GM19372 (cell line): Measurements from ENCODE around the gene CATSPER1.

Experiments used
- ATAC-seq: cut with Tn5 transposase; IDR thresholded peaks from one replicate; pipeline ENCODE4 v1.9.1; 2021; ENCODE audit warnings: mild to moderate bottlenecking, low read depth, moderate library complexity; ENCODE audit not compliant: unreplicated experiment

Gene CATSPER1

DNA sequence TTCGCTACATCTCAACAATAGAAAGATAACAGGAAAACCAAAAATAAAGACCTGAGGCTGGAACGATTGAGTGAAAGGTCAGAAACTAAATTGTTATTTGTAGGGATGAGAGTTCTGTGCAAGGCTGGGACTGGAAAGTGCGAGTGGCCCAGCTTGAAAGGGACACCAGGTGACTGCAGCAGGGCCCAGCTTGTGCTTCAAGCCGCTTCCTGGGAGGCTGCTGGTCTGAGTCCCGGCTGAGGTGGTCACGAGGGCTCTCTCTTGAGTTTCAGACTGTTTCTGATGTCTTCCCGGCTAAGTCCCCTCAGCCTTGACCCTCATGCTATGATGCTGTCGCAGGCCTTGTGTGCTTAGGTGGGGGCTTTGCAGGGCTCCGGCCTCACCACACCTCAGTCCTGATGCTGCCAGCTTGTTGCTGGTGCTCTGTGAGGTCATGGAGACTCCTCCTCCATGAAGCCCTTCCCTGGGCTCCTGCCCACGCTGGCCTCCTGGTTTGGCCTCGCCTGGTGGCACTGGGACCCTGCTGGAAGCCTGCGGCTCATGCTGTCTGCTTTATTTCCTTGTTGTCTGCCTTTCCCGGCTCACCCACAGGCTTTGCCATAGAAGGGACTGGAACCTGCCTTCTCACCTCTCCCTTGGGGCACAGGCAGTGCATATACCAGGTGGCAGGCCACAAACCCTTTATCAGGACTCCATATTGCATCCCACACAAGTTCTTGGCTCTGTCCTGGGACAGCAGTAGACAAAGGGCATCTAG is 20.0 kb downstream of the CATSPER1 start:
- ATAC-seq = no peak

DNA sequence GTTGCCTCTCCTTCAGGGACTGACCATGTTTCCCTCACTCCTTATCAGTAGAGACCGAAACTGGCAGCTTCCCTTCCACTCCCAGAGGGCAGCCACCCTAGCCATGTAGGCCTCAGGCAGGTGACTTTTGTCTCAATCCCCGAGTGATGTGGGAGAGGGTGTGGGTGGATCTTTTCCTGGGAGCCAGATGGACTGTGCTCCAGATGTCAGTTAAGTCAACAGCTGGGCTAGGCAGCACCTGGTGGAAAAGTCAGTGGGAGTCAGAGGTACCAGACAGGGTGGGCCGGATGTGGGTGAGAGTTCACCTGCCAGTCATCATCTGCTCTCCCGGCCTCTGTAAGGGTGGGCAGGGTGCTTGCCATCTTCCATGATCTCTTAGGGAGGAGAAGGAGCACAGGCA is 22.1 kb downstream of the CATSPER1 start:
- no peak for ATAC-seq

DNA sequence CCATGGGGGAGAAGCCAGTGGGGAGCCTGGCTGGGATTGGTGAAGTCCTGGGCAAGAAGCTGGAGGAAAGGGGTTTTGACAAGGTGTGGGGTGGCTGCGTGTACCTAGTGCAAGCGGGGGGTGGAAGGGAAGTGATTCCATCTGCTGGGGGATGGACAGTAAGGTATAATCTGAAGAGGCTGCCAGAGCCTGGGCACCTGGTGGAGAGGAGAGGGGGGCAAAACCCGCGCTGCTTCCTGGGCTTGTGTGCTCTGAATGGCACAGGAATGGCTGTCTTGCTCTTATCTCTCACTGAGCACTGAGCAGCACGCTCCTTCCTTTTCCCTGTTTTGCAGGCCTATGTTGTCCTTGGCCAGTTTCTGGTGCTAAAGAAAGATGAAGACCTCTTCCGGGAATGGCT is 23.0 kb downstream of the CATSPER1 start:
- ATAC-seq = no peak

DNA sequence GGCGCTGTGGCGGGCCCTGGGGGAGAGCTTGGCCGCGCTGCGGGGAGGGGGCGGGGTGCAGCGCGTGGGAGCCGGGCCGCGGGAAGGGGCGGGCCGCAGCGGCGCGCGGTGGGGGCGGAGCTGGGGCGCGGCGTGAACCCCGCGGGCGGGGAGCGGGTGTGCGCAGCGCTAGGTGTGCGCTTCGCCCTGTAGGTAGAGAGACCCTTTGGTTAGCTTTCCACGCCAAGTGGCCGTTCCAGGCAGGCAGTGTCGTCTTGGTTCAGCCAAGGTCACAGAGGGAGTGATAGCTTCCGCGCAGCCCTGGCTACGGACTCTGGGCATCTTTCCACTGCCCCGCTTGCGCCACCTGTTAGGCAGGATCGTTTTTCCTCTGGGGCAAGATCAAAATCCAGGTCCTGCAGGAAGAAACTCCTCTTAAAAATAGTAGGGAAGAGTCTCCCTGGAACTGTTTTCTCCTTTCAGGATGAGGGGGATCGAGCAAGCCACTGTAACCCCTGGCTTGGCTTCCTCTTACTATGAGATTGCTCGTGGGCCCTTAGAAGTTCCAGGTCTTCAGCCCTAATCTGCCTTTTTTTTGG is 23.5 kb downstream of the CATSPER1 start:
- ATAC-seq = peak; percentile 61

DNA sequence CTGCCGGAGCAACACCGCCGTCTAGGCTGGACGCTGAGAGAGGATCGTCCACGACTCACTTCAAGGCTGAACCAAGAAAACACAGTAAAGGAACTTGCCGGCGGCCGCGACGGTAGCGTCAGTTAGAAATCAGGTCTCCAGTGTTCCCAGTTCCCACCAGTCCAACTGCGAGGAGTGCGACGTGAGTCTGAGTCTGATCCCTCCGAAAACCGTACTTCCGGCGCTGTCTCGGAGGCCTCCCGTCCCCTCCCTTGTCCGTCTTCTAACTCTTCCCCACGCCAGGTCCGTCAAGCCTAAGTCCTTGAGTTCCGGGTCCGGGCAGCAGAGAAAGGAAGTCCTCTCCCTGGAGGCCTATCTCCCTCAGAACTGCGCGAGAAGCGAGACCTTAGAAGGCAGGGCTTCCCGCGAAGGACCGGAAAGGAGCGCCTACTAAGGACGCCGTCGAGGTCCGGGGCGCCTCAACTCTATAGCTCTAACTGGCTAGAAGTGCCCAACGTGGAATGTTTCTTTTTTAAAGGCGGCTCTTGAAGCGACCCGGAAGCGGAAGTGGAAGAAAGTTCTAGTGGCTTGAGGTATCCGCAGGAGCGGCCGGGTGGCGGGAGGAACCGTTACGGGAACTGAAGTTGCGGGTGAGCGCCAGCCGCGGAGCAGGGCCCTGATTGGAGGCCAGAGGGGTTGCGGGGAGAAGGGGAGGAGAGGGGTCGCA is 24.2 kb downstream of the CATSPER1 start, which contains the start of the genes BANF1 and EIF1AD:
BANF1 (plus strand) TSS at position 562 of the 706 bp plus-strand sequence. CDS start 748 bp downstream, outside the sequence.
EIF1AD (minus strand) TSS at position 216 of the 706 bp plus-strand sequence. CDS start 1,768 bp downstream, outside the sequence.
- ATAC-seq = peak; percentile 72

DNA sequence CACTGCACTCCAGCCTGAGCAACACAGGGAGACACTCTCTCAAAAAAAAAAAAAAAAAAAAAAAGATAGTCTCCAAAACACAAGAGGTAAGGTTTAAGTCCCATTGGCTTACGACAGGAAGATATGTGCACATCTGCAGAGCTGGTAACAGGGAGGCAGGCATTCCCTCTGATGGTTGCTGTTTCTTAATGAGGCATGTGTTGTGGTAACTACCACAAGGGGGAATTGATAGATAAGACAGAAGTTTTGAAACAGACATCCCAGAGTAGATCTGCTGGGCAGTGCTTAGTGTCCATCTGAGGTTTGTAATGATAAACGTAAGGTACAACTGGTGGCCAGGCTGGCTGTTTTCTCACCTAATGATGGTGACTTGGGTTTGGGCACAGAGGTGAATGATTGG is 29.0 kb downstream of the CATSPER1 start:
- ATAC-seq = no peak

DNA sequence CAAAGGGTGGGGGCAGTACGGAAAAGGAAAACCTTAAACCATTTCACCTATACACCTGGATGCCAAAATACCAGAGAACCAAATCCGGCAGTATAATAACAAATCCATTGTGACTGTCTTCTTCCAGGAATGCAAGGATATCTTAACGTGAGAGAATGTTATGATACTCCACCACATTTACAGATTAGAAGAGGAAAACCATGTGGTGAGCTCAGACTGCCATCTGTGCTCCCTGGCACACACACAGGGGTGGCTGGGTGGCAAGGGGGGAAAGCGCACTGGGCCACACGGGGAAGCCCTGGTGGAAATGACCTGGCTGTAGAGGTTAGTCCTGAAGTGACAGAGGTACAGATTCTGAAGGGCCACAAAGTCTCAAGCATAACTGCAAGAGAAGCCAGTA is 34.2 kb downstream of the CATSPER1 start:
- ATAC-seq = no peak

DNA sequence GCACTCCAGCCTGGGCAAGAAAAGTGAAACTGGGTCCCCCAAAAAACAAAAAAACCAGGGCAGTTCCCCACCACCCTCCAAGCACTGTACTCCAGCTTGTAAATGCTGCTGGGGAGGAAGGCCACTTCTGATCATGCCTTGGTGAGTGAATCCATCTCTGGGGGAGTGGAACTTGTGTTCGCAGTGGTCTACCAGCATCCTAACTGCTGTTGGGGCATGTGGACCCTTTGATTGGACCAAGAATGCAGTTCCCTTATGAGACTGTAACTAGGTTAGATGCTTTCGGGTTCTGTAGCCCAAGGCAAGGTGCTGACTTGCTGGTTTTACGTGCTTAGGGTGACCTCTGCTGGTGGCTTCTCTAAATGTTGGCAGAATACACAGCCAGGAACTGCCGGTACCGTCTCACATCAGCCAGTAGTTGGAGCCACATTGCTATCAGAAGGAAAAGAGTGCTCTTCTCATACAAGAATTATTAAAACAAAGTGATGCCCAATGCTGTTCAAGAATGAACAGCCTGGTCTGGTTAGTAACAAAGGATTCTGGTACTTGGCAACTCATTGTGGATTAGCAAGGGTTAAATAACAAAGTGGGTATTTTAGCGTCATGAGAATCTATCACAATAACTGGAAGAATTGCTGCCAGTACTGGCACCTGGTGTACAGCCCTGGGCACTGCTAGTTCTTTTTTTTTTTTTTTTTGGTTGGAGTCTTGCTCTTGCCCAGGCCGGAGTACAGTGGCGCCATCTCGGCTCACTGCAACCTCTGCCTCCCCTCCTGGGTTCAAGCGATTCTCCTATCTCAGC is 37.3 kb downstream of the CATSPER1 start:
- peak; percentile 72 for ATAC-seq

DNA sequence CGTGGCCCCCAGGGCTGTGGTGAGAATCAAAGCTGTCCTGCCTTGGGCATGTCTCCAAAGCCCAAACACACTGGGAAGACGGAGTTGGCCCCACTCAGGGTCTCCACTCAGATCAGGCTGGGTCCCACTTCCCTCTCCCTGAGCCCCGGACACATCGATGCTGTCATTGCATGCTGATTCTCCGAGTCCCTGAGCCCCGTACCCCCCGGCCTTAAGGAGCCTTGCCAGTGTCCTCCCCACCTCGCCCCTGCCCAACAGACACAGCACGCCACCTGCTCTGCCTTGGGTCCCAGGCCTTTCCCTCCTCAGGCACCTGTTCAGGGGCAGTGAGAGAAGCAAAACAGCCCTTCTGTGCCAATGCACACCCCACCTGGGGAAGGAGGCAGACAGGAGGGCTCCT is 38.9 kb downstream of the CATSPER1 start:
- no peak for ATAC-seq

DNA sequence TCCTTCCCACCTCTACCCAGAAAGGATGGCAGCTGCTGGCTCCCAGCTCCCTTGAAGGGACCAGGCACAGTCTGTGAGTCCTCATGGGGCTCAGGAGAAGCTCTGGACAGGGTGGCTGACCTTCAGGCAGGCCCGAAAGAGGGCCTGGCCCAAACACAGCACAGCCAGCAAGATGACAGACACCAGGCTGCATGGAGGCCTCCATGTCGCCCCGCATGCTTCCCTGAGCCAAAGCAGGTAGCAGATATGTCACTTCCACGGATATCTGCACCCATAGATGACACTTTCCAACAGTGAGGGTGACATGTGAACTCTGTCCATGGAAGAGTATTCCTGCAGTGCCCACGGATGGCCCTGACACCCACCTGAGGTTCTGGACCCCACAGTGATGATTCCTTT is 42.7 kb downstream of the CATSPER1 start:
- ATAC-seq = no peak

DNA sequence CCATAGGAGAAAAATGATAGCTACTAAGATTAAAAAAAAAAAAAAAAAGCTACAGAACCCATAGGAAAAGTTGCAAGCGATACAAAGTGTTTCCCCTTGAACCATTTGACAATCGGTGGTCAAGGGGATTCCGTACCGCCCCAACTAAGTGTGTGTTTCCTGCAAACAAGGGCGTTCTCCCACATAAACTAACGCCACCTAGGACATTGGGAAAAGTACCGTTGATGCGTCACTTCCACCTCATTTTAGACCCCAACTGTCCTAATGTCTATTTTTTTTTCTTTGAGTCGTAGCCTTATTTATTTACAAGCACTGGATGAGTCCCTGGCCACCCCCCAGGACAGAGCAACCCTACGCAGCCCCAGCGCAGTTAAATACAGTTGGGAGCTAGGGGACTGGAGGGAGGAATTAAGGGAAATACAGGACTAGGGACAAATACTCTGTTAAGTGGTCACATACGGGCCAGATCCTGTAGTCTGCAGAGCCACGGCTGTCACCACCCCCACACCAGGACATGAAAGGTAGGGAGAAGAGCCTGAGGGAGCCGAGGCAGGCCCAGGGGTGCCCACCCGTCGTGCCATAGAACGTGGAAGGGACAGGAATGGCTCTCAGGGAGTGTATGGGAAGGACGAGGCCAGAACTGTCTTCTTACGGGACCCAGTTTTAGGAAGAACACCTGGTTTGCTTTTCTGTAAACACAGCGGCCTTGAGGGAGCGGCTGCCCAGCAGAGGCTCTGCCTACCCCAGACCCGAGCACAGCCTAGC is 43.3 kb downstream of the CATSPER1 start:
- no peak for ATAC-seq

DNA sequence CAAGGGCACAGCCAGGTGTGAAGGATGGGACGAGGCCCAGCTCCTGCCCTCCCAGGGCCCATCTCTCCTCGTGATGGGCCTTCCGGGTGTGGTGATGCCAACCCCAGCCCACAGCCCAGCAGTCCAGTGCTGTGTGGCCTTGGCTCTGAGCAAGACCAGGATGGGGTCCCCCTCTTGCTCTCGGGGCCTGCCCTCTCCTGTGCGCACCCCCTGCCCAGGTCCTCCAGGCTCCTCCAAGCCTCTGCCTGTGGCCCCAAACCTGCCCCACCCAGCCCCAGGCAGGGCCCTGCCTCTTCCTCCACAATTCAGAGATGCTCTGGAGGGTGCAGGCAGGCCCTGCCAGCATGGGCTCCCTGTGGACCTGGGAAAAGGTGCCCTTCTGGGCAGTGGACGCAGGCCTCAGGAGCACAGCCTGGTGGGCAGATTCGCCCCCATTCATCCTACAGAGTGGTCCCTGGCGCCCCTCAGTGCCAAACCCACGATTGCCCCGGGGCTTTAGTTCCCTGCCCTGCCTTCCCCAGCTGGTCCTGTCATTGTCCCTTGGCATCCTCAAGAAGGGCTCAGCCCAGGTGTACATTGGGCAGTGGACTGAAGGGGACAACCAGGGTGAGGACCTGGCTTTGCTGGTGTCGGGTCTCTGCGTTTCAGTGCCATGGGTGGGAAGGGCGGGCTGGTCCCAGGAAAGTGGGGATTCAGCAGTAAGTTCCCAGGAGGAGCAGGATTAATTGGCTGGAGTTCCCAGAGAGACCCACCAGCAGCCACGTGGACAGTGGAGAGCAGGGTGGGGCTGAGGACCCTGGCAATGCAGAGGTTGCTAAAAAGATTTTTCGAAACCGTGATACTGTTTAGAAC is 44.1 kb downstream of the CATSPER1 start:
- ATAC-seq = no peak

DNA sequence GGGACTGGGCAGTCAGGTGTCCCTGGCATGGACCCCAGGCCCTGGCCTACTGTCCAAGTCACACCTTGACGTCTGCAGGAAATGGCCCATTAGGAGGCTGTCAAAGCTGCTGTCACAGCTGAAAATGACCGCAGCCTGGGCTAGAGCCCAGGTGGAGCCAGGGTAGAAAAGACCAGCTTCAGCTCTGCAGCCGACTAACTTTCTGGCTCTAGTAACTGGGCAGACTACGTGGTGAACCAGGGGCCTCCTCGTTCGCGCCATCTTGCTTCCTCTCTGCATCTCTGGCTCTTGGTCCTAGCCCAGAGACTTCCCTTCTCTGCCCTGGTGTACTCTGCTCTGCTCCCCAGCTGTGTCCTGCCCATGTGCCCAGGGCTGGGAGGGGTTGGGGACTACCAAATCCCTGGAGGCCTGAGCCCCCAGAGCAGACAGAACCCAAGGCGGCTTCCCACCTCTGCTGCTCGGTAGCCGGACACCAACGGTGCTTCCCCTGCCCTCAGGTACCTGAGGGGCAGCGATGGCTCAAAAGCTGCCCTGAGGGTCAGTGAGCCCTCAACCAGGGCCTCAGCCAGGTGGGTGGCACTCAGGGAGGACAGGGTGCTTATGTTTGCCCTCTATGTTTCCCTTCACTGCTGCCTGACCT is 45.1 kb downstream of the CATSPER1 start:
- no peak for ATAC-seq

DNA sequence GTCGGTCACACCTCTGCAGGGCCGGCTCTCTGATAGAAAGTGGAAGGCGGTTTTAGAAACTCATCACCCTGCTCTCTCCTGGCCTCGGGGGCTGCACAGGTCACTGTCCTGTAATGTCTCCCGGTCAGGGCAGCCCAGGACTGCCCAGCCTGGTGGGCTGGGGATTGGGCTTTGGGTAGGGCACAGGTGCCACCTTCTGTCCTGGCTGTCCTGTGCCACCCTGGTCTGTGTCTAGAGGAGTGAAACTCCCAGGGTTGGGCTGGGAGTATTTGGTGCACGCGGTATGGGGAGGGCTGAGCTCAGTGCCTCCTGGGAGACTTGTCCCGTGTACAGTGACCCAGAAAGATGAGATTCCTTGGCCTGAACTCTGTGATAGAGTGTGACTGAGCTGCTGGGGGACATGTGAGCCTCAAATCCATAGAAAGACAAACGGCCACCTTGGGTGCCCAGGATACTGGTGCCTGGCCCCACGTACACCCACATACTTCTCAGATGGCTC is 47.0 kb downstream of the CATSPER1 start:
- ATAC-seq = no peak

DNA sequence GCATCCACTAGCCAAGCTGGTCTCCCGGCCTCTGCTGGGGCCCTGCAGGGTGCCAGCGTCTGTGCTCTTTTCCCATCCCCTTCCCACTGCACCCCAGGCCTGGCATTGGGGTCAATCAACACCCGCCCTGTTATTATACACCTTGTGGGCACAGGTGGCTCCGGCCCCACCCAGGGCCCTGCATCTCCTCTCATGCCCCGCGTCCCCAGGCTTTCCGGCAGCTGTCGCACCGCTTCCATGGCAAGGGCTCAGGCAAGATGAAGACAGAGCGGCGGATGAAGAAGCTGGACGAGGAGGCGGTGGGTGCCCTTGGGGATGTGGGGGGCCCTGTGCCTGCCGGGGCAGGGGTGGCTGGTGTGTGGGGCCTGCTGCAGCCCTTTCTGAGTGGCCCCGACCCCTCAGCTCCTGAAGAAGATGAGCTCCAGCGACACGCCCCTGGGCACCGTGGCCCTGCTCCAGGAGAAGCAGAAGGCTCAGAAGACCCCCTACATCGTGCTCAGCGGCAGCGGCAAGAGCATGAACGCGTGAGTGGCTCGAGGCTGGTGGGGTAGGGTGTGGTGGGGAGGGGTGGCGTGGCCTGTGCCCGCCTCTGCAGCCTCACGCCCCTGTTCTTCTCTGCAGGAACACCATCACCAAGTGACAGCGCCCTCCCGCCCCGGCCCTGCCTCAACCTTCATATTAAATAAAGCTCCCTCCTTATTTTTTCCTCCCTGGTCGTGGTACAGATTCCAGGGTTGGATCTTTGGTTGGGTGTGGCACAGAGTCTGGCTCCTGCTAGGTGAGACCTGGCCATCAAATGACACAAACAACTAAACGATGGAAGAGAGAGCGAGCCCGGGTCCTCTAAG is 47.7 kb downstream of the CATSPER1 start:
- ATAC-seq = no peak

DNA sequence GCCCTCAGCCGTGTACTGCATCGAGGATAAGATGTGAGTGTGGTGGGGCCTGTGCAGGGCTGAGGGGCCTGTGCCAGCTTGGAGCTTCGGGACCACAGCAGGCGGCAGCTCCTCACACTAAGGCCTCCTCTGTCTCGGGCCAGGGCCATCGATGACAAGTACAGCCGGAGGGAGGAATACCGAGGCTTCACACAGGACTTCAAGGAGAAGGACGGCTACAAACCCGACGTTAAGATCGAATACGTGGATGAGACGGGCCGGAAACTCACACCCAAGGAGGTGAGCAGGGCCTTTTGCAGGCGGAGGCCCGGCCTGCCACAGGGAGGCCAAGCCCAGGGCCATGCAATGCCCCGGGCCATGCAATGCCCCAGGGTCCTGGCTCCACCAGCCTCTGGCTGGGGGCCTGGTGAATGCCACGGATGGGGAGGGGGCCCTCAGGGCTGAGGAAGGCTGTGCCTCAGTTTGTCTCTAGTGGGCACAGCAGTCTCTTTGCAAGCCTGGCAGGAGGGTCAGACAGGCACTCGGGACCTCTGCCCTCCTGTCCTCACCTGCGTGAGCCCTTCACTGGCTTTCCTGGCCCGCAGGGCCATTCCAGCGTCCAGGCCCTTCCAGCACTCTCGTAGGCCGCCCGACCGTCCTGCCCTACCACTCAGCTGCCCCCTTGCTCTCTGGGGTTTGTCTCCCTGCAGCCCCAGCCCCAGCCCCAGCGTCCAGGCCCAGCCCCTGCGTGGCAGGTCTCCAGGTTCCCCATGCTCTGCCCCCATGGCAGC is 48.5 kb downstream of the CATSPER1 start:
- ATAC-seq = no peak
